T follicular helper cell (primary cell): ENCODE measurements around the gene TMCC1.
"Not testable (repeated sequence)": the region's sequence is repeated elsewhere in the genome, so short reads cannot be mapped to it uniquely, and the experiment has no call there.

Source experiments
- DNase-seq: peaks from one replicate; pipeline ENCODE4 v3.0.0-alpha.2; 2020; ENCODE audit warnings: low read depth

Gene TMCC1

GRCh38 chr3:129650256-129650872, 243.1 kb downstream of the TMCC1 start:
- DNase-seq: peak; percentile 38

- DNase-seq: no peak
These were observed 245.1 kb downstream of the TMCC1 start for GRCh38 chr3:129648391-129648790.

GRCh38 chr3:129645286-129645685, 248.2 kb downstream of the TMCC1 start:
- no peak for DNase-seq

- no peak for DNase-seq
These were observed 248.7 kb downstream of the TMCC1 start for GRCh38 chr3:129644836-129645235.

GRCh38 chr3:129641567-129642260, 251.8 kb downstream of the TMCC1 start:
- DNase-seq: not testable (repeated sequence)

GRCh38 chr3:129640985-129641384, 252.5 kb downstream of the TMCC1 start:
- DNase-seq: not testable (repeated sequence)

GRCh38 chr3:129638481-129638880, 255.0 kb downstream of the TMCC1 start:
- no peak for DNase-seq

- no peak for DNase-seq
These were observed 257.4 kb downstream of the TMCC1 start for GRCh38 chr3:129636082-129636481.

GRCh38 chr3:129635656-129636055, 257.9 kb downstream of the TMCC1 start:
- no peak for DNase-seq

GRCh38 chr3:129633751-129634481, 259.6 kb downstream of the TMCC1 start:
- no peak for DNase-seq

GRCh38 chr3:129632977-129633376, 260.5 kb downstream of the TMCC1 start:
- DNase-seq: no peak

- no peak for DNase-seq
These were observed 261.0 kb downstream of the TMCC1 start for GRCh38 chr3:129632556-129632955.

GRCh38 chr3:129632056-129632455, 261.5 kb downstream of the TMCC1 start:
- DNase-seq: no peak

- DNase-seq: no peak
These were observed 264.5 kb downstream of the TMCC1 start for GRCh38 chr3:129629011-129629410.

GRCh38 chr3:129628169-129628522, 265.4 kb downstream of the TMCC1 start:
- DNase-seq: no peak

GRCh38 chr3:129627350-129628168, 266.0 kb downstream of the TMCC1 start:
- DNase-seq: peak; percentile 53

- DNase-seq: no peak
These were observed 266.7 kb downstream of the TMCC1 start for GRCh38 chr3:129626744-129627349.

- DNase-seq: no peak
These were observed 268.2 kb downstream of the TMCC1 start for GRCh38 chr3:129625072-129625874.

GRCh38 chr3:129624347-129625071, 269.0 kb downstream of the TMCC1 start:
- no peak for DNase-seq

- no peak for DNase-seq
These were observed 269.9 kb downstream of the TMCC1 start for GRCh38 chr3:129623447-129624118.
